ENCODE measurements around the gene KCNJ13. TPM values are rescaled to one million over a fixed set of nuclear protein-coding genes. Genes with fewer than 3 reads are reported as not detected.
"Not testable (repeated sequence)": the region's sequence is repeated elsewhere in the genome, so short reads cannot be mapped to it uniquely, and the experiment has no call there.

The KCNJ13 gene
- total RNA-seq, 1 experiment from 2014 or later, result not detected

GRCh38 chr2:232767866-232768265 is 8.5 kb downstream of the KCNJ13 start:
- no peak for DNase-seq (ENCODE audit: low read depth)

GRCh38 chr2:232761301-232761907 is 15.0 kb downstream of the KCNJ13 start:
- peak; percentile 25 for DNase-seq (ENCODE audit: low read depth)

GRCh38 chr2:232757905-232758304 is 18.5 kb downstream of the KCNJ13 start:
- no peak for DNase-seq (ENCODE audit: low read depth)

- DNase-seq (ENCODE audit: low read depth), result no peak
These were observed 26.2 kb downstream of the KCNJ13 start for GRCh38 chr2:232750135-232750671.

GRCh38 chr2:232749331-232749730 is 27.0 kb downstream of the KCNJ13 start:
- no peak for DNase-seq (ENCODE audit: low read depth)

- DNase-seq (ENCODE audit: low read depth), result no peak
These were observed 28.3 kb downstream of the KCNJ13 start for GRCh38 chr2:232748038-232748437.

- DNase-seq (ENCODE audit: low read depth), result no peak
These were observed 31.4 kb downstream of the KCNJ13 start for GRCh38 chr2:232744963-232745362.

- DNase-seq (ENCODE audit: low read depth), result no peak
These were observed 34.4 kb downstream of the KCNJ13 start for GRCh38 chr2:232741972-232742371.

- DNase-seq (ENCODE audit: low read depth), result no peak
These were observed 35.1 kb downstream of the KCNJ13 start for GRCh38 chr2:232741294-232741693.

GRCh38 chr2:232731470-232731869 is 44.9 kb downstream of the KCNJ13 start:
- DNase-seq (ENCODE audit: low read depth), result no peak

GRCh38 chr2:232728785-232729184 is 47.6 kb downstream of the KCNJ13 start:
- no peak for DNase-seq (ENCODE audit: low read depth)

GRCh38 chr2:232723027-232723426 is 53.3 kb downstream of the KCNJ13 start:
- no peak for DNase-seq (ENCODE audit: low read depth)

GRCh38 chr2:232721882-232722281 is 54.5 kb downstream of the KCNJ13 start:
- no peak for DNase-seq (ENCODE audit: low read depth)

GRCh38 chr2:232721261-232721660 is 55.1 kb downstream of the KCNJ13 start:
- DNase-seq (ENCODE audit: low read depth), result no peak

- DNase-seq (ENCODE audit: low read depth), result not testable (repeated sequence)
These were observed 56.3 kb downstream of the KCNJ13 start for GRCh38 chr2:232720056-232720455.

Other genes with a start within 250 kb of the KCNJ13 start
- gene CHRNG, start 236.9 kb downstream of the KCNJ13 start, total RNA-seq (2014; rRNA removed), result 0.83 and 5.5 TPM in 2 replicates
- 5.0 and 5.1 TPM in 2 replicates for gene TIGD1, start 226.0 kb downstream of the KCNJ13 start, total RNA-seq (2014; rRNA removed)
- gene EIF4E2, start 225.9 kb downstream of the KCNJ13 start, total RNA-seq (2014; rRNA removed), result 61.4 and 61.8 TPM in 2 replicates
- gene EFHD1, start 143.0 kb downstream of the KCNJ13 start, total RNA-seq (2014; rRNA removed), result 0.19 and 0.52 TPM in 2 replicates
- gene GIGYF2, start 79.2 kb downstream of the KCNJ13 start, total RNA-seq (2014; rRNA removed), result 52.5 and 54.8 TPM in 2 replicates
- gene SNORC, start 93.7 kb upstream of the KCNJ13 start, total RNA-seq (2014; rRNA removed), result 0.32 and 0.52 TPM in 2 replicates
- 0.26 and 0.34 TPM in 2 replicates for gene NGEF, start 236.7 kb upstream of the KCNJ13 start, total RNA-seq (2014; rRNA removed)